ENCODE results near the gene UNC93B1.

DNA sequence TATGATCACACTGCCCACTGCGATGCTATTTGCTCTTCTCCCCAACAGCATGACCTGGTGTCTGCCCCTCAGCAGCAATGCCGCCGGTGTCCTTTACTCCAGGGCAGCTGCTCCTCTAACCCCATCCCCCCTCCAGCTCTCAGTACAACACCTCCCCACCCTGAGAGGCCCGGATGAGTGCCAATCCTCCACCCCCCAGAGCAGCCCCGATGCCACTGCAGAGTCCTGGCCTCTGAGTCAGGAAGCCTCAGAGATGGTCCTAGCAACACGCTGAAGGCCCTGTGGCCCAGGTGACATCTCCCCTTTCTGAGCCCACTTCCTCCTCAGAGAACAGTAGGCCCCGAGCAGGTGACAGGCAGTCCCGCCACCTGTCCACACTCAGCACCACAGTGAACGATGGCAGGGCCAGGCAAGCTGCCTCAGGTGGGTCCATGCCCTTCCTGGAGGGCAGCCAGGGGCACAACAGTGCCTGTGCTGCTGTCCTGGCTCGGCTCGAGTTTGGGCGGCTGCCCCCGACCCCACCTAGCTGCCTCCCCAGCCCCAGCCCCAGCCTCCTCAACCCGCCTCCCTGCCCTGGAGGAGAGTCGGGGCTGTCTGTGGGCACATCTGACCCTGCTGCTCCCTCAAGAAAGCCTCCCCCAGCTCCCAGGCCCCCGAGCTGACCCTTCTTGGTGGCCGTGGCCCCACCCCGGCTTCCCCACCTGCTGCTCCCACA is 22.7 kb upstream of the UNC93B1 start:
- TF ChIP-seq, protein P1, sequence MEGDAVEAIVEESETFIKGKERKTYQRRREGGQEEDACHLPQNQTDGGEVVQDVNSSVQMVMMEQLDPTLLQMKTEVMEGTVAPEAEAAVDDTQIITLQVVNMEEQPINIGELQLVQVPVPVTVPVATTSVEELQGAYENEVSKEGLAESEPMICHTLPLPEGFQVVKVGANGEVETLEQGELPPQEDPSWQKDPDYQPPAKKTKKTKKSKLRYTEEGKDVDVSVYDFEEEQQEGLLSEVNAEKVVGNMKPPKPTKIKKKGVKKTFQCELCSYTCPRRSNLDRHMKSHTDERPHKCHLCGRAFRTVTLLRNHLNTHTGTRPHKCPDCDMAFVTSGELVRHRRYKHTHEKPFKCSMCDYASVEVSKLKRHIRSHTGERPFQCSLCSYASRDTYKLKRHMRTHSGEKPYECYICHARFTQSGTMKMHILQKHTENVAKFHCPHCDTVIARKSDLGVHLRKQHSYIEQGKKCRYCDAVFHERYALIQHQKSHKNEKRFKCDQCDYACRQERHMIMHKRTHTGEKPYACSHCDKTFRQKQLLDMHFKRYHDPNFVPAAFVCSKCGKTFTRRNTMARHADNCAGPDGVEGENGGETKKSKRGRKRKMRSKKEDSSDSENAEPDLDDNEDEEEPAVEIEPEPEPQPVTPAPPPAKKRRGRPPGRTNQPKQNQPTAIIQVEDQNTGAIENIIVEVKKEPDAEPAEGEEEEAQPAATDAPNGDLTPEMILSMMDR (IDR thresholded peaks at IDR 0.05), result no peak
- no peak for TF ChIP-seq POLR2A (IDR thresholded peaks at IDR 0.05)
- no peak for TF ChIP-seq EP300 (IDR thresholded peaks at IDR 0.05)
- TF ChIP-seq POLR2AphosphoS5 (IDR thresholded peaks at IDR 0.05), result no peak

Measured in upper lobe of left lung (tissue), 4 donors.